Measurements from ENCODE around the gene SLC43A2.

DNA sequence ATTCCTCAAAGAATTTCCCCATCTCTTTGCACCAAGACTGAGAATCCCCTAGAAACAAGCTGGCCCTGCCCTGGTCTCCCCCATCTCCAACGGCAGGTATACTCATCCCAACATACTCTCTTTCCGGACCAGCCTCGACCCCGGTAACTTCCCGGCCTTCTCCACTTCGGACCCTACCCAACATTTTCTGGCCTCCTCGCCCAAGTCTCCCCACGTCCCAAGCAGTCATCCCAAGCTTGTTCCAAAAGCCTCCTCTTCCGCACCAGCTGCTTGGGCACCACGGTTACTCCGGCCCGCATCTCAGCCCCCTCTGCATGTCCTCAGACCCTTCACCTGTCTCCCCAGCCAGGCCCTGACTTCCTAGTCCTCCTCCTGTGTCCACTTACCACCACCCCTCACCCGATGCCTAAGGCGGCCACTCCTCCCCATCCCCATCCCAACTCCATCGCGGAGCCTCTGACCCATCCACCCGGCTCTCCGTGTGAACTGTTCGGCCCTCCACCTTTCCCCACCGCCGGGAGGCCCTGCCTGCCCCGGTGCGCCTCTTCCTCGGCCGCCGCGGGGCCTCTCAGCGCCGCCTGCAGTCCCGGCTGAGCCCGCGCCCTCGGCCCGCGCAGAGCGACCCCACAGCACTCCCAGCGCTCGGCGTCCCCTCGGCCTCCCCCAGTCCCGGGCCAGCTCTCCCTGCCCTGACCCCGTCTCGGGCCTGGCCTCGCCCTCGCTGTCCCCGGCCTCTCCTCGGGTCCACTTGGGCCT lies 67.0 kb downstream of the SLC43A2 start:
- TF ChIP-seq, protein P1, sequence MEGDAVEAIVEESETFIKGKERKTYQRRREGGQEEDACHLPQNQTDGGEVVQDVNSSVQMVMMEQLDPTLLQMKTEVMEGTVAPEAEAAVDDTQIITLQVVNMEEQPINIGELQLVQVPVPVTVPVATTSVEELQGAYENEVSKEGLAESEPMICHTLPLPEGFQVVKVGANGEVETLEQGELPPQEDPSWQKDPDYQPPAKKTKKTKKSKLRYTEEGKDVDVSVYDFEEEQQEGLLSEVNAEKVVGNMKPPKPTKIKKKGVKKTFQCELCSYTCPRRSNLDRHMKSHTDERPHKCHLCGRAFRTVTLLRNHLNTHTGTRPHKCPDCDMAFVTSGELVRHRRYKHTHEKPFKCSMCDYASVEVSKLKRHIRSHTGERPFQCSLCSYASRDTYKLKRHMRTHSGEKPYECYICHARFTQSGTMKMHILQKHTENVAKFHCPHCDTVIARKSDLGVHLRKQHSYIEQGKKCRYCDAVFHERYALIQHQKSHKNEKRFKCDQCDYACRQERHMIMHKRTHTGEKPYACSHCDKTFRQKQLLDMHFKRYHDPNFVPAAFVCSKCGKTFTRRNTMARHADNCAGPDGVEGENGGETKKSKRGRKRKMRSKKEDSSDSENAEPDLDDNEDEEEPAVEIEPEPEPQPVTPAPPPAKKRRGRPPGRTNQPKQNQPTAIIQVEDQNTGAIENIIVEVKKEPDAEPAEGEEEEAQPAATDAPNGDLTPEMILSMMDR (IDR thresholded peaks at IDR 0.05): no peak
- TF ChIP-seq POLR2A (IDR thresholded peaks at IDR 0.05): no peak
